Erythroblast (primary cell): Measurements from ENCODE around the gene SCO2.

Source experiments
- DNase-seq, 2 experiments: peaks; one replicate each; lab custom pipeline; 2025; lab: John Stamatoyannopoulos, UW
- GATA1 ChIP-seq: IDR thresholded peaks from 2 replicates; pipeline ENCODE4 v1.6.1; 2011; ENCODE audit warnings: low read depth, mild to moderate bottlenecking, control low read depth, low read length, moderate library complexity
- POLR2A ChIP-seq: IDR thresholded peaks from 2 replicates; pipeline ENCODE4 v1.6.1; 2011; ENCODE audit warnings: mild to moderate bottlenecking, low read length

SCO2 gene

DNA sequence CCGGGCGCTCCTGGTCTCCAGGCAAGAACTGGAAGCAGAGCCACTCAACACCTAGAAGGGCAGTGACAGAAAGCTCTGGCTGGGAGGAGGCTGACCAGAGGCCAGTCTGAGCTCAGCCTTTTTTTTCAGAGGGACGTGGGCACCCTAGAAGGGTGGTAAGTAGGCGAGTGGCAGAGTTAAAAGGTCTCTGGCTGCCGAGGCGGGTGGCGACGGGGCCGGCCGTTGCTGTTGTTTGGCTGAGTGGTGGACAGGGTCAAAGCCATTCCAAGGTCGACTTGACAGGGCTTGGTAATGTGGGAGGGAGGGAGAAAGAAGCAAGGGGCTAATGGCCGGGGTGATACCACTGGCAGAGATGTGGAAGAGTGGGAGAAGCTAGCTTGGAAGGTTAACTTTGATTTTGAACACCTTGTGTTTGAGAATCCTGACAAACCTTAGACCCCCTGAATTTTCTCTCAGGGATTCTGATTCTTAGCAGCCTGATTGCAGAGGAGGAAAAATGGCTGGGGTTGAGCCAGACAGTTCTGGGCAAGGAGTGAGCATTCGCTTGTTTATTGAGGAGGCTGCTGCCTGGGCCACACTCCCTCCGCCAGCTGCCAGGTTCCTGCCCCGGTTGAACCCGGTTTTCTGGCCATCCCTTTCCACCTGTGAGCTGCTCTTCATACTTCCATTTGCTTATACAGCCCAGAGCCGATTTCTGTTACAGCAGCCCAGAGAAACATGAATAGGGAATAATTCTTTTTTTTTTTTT lies 38.2 kb upstream of the SCO2 start:
- no peak for DNase-seq

DNA sequence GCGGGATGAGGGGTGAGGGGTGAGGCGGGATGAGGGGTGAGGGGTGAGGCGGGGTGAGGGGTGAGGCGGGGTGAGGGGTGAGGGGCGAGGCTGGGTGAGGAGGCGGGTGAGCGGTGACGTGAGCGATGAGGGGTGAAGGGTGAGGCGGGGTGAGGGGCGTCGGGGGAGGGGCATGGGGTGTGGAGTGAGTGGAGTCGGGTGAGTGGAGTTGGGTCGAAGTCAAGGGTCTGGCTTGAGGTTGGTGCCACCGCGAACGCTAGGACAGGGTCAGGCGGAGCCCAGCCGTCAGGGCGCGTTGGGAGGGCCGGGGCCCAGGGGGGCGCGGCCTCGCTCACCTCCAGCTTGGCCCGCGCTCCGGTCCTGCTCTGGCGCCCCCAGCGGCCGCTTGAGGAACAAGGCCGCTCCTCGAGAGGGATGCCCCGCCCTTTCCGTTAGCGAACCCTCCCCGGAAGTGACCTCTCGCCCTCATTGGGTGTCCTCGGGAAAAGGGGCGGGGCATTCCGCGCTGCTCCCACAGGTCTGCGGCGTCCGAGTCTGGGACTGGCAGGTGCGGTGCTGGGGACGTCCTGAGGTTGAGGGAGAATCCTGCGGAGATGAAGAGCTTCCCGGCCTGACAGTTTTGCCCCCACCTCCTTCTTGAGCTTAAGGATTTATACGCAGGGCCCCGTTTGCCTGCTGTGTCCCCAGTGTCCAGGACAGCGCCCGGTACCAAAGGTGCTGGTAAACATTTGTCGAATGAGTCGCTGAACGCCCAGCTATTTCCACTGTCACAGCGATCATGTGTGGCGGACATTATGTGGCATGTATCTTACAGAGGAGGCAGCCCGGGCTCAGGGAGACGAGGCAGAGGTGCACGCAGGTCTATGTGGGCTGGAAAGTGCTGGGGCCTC lies 37.4 kb upstream of the SCO2 start, which contains the start of gene SYCE3:
Gene SYCE3, minus strand, starts transcription at position 397 of the 890 bp plus-strand sequence. CDS start 6,514 bp downstream, outside the sequence.
- peak; percentile 95 to 98 for DNase-seq
- TF ChIP-seq POLR2A (peak; percentile 61), GATA1 (no peak)

More for the DNA sequence above, 38.2 kb upstream of the SCO2 start:
- TF ChIP-seq POLR2A (no peak), GATA1 (no peak)

DNA sequence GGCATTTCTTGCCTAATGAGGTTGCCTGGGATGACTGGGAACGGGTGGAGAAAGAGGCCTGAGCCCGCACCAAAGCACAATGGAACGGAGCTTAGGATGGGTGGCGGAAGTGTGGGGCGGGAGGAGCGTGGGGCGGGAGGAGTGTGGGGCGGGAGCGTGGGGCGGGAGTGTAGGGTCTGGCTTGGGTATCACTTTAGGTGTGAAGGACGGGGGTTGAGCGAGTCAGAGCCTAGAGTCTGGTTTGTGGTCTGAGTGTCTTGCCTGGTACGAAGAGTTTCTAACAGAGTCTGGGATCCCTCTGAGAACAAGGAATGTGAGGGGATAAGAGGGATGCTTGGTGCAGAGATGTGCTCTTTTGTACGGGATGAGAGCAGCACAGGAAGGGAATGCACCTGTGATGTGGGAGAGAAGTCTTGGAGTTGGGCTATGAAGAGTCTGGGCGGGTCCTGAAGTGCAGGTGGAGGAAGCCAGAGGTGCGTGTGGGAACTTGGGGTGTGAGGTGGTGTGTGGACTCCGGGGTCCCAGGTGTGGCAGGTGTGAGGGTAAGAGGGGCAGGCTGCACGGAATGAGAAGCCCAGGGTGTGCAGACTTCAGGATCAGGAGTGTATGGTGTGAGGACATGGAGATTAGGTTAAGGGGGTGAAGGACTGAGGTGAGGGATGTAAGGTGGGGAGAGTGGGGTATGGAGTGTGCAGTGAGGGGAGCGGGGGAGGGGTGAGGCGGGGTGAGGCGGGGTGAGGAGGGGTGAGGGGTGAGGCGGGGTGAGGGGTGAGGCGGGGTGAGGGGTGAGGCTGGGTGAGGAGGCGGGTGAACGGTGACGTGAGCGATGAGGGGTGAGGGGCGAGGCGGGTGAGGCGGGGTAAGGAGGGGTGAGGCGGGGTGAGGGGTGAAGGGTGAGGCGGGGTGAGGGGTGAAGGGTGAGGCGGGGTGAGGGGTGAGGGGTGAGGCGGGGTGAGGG lies 36.3 kb upstream of the SCO2 start:
- no peak for TF ChIP-seq GATA1
- no peak for TF ChIP-seq POLR2A
- no peak for DNase-seq

DNA sequence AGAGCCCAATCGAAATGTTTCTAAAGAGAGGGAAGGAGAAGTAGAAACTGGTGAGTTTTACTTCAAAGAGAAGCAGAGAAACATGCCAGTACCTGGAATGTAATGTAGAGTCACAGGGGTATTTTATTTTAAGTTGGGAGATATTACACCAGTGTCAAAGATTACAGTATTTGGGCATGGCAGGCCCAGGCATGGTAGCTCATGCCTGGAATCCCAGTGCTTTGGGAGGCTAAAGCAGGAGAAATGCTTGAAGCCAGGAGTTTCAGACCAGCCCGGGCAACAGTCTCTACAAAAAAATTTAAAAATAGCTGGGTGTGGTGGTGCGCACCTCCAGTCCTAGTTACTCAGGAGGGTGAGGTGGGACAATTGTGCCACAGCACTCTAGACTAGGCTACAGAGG lies 34.6 kb upstream of the SCO2 start:
- DNase-seq = no peak
- TF ChIP-seq GATA1 = no peak
- TF ChIP-seq POLR2A = no peak

DNA sequence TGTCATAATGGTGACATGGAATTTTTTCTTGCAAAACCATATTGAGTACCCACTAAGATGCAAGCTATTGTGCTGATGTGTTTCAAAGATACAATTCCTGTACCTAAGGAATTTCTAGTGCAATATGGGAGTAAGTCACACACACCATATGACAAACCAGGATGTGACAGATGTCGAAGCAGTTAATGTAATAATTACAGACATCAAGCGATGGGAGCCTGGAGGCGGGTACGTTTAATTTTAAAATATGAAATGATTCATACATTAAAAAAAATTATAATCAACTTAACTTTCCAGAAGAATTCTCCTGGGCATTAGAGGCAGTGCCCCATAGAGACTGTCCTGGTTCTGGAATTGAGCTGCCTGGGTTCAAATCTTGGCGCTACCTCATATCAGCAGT lies 31.3 kb upstream of the SCO2 start:
- no peak for TF ChIP-seq GATA1
- no peak for TF ChIP-seq POLR2A

DNA sequence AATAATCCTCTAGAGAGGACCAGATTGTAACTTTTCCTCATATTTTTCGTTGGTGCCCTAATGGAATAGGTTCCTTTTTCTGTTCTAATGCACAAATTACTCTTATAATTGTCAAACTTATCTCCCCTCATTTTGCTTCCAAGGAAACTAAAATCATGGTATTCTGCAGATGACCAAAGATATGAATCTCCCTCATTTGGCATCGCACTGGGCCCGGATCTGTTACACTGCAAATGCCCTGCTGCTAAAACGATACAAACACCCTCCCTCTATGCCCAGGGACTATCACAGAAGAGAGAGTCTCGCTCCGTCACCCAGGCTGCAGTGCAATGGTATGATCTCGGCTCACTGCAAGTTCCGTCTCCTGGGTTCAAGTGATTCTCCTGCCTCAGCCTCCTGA lies 27.9 kb upstream of the SCO2 start:
- TF ChIP-seq POLR2A (no peak), GATA1 (no peak)
- no peak for DNase-seq

More for the DNA sequence above, 31.3 kb upstream of the SCO2 start:
- no peak for DNase-seq

DNA sequence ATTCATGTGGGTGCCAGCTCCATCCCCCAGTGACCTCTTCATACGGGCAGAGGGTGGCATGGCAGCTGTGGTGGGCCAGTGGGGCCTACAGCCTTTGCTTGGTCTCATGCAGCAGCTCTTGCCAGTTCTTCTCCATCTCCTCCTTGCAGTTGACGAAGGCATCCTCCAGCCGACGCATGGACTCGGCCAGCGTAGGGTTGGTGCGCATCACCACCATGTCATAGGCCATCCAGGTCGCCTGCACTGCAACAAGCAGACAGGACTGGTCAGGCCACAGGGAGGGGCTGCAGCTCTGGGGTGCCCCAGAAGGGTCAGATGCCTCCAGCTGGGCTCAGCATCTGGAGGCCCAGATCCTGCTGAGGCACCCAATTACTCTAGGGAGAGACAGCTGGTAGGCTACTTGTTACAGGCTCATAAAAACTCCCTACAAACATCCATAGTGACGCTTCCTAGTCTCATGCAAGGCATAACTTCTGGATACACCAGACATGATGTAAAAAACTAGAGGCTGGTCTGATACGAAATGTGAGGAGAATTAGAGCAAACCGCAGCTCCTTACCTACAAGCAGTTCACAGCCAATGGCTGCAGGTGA lies 25.9 kb upstream of the SCO2 start:
- TF ChIP-seq GATA1 = no peak
- no peak for TF ChIP-seq POLR2A
- no peak for DNase-seq

DNA sequence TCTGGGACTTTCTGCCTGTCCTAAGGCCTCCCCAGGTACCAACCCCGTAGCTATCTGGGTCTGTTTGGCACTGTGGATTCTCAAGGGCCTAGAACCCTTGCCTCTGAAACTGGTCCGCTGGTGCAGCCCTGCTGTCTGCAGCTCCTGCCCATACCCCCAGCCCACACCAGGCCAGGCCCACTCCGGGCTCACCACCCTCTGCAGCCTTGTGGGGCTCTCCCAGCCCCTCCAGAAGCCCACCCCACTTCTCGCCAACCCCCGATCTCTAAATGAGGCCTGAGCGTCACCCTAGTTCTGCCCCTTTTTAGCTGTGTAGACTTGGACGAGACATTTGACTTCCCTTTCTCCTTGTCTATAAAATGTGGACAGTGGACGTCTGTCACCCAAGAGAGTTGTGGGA lies 25.0 kb upstream of the SCO2 start:
- TF ChIP-seq POLR2A = no peak
- no peak for TF ChIP-seq GATA1
- no peak for DNase-seq

DNA sequence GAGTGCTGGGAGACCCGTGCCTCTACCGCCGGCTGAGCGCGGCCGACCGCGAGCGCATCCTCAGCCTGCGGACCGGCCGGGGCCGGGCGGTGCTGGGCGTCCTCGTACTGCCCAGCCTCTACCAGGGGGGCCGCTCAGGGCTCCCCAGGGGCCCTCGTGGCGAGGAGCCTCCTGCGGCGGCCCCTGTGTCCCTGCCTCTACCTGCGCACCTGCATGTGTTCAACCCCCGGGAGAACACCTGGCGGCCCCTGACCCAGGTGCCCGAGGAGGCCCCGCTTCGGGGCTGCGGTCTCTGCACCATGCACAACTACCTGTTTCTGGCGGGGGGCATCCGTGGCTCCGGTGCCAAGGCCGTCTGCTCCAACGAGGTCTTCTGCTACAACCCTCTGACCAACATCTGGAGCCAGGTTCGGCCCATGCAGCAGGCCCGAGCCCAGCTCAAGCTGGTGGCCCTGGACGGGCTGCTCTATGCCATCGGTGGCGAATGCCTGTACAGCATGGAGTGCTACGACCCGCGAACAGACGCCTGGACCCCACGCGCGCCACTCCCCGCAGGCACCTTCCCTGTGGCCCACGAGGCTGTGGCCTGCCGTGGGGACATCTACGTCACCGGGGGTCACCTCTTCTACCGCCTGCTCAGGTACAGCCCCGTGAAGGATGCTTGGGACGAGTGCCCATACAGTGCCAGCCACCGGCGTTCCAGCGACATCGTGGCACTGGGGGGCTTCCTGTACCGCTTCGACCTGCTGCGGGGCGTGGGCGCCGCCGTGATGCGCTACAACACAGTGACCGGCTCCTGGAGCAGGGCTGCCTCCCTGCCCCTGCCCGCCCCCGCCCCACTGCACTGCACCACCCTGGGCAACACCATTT lies 23.8 kb upstream of the SCO2 start:
- DNase-seq = no peak
- TF ChIP-seq GATA1 (no peak), POLR2A (no peak)

DNA sequence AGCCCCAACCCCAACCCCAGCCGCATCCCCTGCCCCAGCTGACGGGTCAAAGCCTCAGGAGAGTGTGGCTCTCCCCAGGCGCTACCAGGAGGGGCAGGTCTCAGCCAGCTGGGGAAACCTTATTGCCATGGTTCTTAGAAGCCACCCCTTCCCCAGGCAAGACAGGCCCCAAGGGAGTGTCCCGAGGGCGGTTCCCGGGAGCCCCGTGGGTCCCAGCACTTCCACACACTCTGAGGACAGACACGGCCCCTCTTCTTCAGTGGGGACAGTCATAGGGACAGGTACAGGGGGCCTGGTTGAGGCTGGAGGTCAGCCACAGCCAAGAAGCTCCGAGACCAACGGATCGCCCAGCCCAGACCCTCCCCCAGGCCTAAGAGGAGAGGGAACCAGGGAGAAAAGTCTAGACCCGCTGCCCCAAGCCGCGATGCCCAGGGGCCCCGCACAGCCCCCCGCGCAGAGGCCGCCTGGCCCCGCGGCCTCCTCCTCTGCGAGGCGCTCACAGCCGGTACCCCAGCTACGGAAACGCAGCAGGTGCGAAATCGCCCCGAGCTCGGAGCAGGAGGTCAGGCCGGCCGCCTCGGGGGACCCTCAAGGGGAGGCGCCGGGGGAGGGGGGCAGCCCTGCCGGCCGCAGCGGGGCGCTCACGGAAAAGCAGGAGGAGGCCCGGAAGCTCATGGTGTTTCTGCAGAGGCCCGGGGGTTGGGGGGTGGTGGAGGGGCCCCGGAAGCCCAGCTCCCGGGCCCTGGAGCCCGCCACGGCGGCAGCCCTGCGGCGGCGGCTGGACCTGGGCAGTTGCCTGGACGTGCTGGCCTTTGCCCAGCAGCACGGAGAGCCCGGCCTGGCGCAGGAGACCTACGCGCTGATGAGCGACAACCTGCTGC lies 22.9 kb upstream of the SCO2 start:
- no peak for TF ChIP-seq GATA1
- no peak for TF ChIP-seq POLR2A
- DNase-seq = no peak
